GM12873 (cell line): Measurements from ENCODE around the gene PPP1R12B.
A peak's percentile ranks its signal among the peaks of the same experiment; 100 is the strongest.

Source experiments
- TF ChIP-seq, protein P1 (sequence below): IDR thresholded peaks from 2 replicates; pipeline ENCODE4 v1.5.1; 2012; ENCODE audit warnings: low read depth, mild to moderate bottlenecking, moderate library complexity, low read length, control low read depth; ENCODE audit not compliant: insufficient read depth; ENCODE audit errors: missing control alignments

PPP1R12B gene

GRCh38 chr1:202464153-202464742 is 115.7 kb downstream of the PPP1R12B start:
- TF ChIP-seq, protein P1, sequence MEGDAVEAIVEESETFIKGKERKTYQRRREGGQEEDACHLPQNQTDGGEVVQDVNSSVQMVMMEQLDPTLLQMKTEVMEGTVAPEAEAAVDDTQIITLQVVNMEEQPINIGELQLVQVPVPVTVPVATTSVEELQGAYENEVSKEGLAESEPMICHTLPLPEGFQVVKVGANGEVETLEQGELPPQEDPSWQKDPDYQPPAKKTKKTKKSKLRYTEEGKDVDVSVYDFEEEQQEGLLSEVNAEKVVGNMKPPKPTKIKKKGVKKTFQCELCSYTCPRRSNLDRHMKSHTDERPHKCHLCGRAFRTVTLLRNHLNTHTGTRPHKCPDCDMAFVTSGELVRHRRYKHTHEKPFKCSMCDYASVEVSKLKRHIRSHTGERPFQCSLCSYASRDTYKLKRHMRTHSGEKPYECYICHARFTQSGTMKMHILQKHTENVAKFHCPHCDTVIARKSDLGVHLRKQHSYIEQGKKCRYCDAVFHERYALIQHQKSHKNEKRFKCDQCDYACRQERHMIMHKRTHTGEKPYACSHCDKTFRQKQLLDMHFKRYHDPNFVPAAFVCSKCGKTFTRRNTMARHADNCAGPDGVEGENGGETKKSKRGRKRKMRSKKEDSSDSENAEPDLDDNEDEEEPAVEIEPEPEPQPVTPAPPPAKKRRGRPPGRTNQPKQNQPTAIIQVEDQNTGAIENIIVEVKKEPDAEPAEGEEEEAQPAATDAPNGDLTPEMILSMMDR = peak; percentile 41

DNA sequence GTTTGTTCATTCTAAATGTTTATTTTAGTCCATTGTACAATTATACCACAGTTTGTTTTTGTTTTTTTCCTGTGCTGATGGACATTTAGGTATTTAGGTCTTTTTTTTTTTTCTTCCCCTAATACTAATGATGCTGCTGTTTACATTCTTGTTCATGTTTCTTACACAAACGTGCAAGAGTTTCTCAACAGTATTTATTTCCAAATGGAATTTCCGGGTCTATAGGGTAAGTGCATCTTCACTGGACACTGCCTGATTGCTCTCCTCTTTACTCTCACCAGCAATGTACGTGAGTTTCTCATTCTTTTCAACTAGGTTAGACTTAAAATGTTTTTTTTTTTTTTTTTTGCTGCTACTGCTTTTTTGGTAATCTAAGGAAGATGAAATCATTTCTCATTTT is 122.7 kb downstream of the PPP1R12B start:
- TF ChIP-seq, protein P1 = no peak

DNA sequence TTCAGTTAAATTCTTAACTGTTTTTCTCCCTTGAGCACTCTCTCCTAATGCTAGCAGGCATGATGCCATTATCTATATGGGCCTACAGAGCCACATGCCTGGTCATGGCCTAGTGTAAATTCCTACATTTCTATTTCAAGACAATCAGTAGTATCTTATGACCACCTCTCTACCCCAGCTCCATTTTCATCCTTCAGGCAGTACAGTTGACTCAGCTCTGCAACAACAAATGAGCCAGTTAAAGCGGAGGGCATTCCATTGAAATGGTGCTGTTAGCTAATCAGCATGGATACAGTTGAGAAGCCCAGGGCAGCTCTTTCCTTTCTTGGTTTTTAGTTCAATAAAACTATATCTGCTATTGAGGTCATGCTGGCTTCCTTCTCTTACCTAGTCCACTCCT is 150.0 kb downstream of the PPP1R12B start:
- TF ChIP-seq, protein P1 = no peak

GRCh38 chr1:202501281-202501680 is 152.8 kb downstream of the PPP1R12B start:
- TF ChIP-seq, protein P1 = peak; percentile 40

DNA sequence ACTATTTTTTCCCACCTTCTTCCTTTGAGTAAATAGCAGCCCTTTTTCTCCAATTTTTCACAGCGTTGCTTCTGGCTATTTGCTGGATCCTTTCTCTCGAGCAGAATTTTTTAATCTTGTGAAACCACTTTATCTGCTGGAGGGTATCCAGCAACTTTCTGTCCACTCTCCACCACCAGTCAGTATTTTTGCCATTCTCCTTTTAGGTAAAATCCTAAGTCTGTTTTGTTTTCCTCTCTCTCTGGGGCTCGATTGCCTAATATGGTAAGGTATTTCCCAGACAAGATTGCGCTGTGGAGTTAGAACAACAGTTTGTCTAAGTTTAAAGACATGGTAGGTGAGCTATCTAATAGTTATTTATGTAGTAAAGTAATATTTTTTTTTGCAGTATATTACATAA is 156.9 kb downstream of the PPP1R12B start:
- TF ChIP-seq, protein P1 = no peak

- TF ChIP-seq, protein P1 = no peak
Observed at GRCh38 chr1:202516434-202516877, 168.0 kb downstream of the PPP1R12B start.

- TF ChIP-seq, protein P1 = no peak
Observed at GRCh38 chr1:202521886-202522285, 173.4 kb downstream of the PPP1R12B start.
